Activated gamma-delta T cell treated with anti-CD3 and anti-CD28 coated beads, Interleukin-2, amount 50 U/mL, for 16 hours (primary cell): ENCODE results near the gene KRTAP10-3.
"Not testable (repeated sequence)": the region's sequence is repeated elsewhere in the genome, so short reads cannot be mapped to it uniquely, and the experiment has no call there.

Source experiments
- DNase-seq: peaks from one replicate; pipeline ENCODE4 v3.0.0-alpha.2; 2020; ENCODE audit warnings: low read depth

The KRTAP10-3 gene

DNA sequence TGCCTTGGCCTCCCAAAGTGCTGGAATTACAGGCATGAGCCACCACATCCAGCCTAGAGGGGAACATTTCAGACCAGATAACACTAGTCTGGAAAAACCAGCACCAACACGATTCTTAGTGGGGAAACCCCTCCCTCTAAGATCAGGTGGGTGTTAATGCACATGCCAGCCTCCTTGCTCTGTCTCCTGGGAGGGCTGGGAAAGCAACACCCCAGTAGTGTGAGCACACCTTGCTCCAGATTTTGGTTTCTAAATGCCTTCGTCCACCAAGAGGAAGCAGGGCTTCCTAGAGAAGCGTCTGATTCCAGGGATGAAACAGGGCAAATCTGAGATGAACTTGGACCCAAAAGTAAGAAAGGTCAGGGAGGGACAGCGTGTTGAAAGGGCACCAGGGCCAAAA is 12.7 kb upstream of the KRTAP10-3 start:
- no peak for DNase-seq

DNA sequence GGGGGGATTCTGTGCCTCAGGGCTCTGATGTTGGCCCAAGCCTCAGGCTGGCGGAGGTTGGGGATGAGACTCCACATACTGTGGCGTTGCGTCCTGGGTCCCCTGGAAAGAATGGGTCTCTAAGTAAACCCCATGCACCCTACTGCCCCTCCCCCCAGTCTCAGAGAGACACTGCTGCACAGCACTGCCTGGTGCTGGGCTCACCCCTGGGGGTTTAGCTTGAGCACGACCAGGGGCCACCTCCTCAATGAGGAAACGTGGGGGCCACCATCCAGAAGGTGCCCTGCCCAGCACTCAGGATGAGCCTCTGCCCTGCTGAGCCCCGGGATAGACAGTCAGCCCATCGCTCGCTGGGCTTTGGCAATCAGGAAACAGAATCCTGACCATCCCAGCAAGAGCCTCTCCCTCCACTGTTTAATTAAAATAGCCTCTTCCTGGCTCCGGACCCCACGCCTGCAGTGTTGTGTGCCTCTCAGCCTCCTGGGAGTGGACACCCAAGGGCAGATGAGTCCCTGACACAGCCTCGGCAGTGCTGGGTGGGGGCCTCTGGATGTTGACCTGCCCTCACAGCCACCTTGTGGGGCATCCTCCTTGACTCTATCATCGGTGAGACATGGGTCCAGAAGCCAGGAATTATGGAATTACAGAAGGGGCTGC is 11.4 kb upstream of the KRTAP10-3 start:
- DNase-seq: no peak

- no peak for DNase-seq
Observed at GRCh38 chr21:44568667-44569556, 10.3 kb upstream of the KRTAP10-3 start.

DNA sequence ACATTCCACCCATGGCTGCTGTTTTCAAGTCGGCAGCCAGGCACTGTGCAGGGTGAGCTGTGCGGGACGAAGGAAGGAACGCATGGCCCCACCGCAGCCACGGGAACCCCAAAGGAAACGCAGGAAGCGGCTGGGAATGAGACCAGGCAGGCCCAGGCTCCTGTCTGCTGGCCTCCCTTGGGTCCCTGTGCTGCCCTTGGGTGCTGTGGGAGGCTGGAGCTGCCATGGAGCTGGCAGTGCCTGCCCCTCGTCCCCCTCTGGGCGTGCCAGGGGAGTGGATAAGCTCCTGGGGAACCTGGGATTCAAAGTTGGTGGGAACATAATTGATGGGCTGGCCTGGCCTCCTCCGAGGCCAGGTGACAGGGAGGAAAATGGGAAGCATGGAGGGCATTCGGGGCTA is 9.7 kb upstream of the KRTAP10-3 start:
- DNase-seq: no peak

DNA sequence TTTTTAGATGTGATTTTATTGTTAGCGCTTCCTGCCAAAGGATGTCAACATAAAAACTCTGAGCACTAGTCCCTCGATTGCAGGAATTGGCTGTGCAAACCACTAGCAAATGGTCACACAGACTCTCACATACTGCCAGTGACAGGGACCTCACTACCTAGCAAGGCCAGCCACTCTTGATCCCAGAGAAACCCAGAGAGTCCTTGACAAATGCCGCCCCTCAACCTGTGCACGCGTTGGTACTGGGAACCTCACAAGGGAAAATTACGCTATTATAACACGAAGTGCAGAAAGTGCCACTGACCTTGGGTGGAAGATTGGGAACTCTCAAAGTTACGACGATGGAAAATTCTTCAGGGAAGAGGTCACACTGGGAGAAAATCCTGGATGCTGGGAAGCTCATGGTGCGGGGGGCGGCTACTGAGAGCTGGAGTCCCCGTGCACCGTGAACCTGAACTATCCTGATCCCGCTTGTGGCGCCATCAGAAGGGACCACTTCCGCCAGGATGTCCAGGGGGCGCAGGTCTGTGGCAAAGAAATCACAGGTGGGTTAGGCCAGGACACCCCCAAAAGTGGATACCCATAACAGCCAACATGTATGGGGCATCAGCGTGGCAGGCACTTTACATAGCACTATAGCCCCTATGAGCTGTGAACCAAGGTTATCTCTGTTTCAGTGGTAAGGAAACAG is 9.0 kb upstream of the KRTAP10-3 start:
- DNase-seq: no peak

- DNase-seq: no peak
Observed at GRCh38 chr21:44566403-44566802, 7.8 kb upstream of the KRTAP10-3 start.

DNA sequence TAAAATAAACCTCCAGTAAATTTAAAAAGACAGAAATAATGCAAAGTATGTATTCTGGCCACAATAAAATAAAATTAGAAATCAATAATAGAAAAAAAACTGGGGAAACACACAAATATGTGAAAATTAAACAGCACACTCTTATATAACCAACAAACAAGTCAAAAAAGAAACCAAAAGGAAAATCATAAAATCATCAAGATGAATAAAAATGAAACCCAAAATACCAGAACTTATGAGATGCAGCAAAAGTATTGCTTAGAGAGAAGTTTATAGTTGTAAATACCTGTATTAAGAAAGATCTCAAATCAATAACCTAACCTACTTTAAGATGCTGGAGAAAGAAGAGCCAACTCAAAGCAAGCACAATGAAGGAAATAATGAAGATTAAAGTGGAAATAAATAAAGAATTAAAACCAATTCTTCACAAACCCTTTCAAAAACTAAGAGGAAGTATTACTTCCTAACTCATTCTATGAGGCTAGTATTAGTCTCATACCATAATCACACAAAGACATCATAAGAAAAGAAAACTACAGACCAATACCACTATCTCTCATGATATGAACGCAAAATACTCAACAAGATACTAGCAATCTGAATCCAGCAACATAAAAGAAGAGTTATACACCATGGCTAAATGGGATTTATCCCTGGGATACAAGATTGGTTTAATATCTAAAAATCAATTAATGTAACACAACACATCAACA is 6.4 kb upstream of the KRTAP10-3 start:
- no peak for DNase-seq

- no peak for DNase-seq
Observed at GRCh38 chr21:44564099-44564498, 5.5 kb upstream of the KRTAP10-3 start.

DNA sequence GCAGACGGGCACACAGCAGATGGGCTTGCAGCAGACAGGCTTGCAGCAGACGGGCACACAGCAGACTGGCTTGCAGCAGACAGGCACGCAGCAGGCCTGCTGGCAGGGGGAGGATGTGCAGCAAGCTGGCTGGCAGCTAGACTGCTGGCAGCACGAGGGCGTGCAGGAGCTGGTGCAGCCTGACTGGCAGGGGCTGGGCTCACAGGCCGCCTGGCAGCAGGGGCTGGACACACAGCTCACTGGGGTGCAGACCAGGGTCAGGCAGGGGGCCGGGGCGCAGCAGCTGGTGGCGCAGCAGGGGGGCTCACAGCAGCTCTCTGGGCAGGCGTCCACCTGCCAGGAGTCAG is 293 bp downstream of the KRTAP10-3 start:
- not testable (repeated sequence) for DNase-seq

DNA sequence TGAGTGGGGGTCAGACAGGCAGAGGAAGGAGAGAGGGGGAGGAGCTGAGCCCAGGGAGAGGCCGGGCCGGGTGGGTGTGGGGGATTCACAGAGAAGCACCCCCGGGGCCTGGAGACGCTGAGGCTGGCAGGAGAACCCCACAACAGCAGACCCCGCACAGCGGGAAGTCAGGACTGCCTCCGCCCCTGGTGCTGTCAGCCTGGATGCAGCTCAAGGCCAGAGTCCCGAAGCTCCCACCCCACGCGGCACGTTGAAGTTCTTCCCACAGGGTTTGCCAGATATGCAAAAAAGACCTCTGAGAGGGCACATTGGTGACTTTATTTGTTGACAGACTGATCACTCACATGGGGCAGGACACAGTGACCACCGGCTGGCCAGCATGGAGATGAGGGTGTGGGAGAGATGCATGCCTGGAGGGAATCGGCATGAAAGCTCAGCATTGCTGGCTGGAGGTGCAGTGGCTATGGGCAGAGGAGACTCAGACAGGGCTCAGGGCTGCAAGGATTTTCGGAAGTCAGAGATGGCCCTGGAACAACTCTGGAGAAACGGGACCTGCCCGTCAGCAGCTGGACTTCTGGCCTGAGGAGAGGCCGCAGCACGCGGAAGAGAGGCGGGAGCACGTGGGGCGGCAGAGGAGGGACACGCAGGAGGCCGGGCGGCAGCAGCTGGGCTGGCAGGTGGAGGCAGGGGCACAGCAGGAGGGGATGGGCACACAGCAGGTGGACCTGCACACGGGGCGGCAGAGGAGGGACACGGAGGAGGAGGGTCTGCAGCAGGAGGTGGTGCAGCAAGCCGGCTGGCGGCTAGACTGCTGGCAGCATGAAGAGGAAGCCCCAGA is 885 bp downstream of the KRTAP10-3 start:
- no peak for DNase-seq

DNA sequence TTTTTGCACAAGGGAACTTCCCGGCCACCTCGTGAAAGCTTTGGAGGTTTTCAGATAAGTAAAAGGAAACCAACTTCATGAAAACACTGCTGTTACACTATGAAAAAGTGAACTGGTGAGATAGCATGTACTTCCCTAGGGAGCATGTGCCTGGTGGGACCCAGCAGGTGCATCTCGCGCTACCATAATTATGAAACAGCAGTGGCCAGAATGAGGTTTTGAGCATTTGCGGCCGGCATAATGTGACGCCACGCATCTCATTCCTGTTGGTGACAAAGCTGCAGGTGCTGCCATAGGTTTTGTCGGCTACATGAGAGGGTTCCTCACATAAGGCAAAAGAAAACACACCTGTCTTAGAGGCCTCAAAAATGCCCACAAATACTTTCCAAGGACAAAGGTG is 1.7 kb downstream of the KRTAP10-3 start:
- no peak for DNase-seq

GRCh38 chr21:44555200-44555875 is 3.3 kb downstream of the KRTAP10-3 start:
- no peak for DNase-seq

DNA sequence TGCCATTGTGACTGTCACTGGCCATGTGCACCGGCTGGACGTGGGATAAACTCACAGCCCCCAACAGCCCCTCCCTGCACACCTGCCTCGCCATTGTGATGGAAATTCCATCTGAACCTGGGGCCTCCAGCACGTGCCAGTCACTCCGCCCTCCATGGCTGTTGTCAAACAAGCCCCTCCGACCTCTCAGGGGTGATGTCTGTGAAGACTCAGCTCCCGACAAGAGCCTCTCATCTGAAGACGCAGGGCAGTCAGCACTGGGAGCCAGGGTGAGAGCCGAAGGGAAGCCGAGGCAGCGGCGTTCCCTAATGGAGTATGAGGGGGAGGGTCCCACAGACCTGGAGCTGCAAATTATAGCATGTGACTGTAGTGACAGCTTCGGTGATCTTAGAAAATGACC is 5.9 kb downstream of the KRTAP10-3 start:
- DNase-seq: no peak

GRCh38 chr21:44552136-44552535 is 6.5 kb downstream of the KRTAP10-3 start:
- DNase-seq: no peak

DNA sequence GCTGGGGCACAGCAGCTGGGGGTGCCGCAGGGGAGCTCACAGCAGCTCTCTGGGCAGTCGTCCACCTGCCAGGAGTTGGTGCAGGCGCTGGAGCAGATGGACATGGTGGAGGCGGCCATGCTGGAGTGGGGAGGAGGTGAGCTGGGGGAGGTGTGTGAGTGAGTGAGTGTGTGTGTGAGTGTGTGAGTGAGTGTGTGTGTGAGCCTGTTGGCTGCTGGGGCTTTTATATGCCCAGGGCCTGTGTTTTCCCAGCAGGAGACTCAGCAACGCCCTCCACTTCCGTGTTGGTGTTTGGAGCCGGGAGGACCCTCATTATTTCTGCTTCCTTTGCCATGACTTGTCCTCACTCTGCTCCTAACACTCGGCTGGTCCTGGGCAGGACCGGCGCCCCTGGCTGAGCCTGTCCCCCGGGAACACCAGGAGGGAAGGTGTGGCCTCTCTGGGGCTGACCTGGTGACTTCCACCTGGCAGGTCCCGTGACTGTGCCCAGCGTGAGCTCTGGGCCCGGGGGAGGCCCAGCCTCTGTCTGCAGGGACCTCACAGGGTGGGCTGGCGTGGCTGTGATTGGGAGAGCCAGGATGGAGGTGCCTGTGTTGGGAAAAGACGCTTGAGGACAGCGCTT is 7.1 kb downstream of the KRTAP10-3 start, which contains the start of gene KRTAP10-2:
Gene KRTAP10-2, minus strand, starts transcription at position 166 of the 622 bp plus-strand sequence. Its CDS starts 47 bp downstream, at position 119.
- DNase-seq: no peak

DNA sequence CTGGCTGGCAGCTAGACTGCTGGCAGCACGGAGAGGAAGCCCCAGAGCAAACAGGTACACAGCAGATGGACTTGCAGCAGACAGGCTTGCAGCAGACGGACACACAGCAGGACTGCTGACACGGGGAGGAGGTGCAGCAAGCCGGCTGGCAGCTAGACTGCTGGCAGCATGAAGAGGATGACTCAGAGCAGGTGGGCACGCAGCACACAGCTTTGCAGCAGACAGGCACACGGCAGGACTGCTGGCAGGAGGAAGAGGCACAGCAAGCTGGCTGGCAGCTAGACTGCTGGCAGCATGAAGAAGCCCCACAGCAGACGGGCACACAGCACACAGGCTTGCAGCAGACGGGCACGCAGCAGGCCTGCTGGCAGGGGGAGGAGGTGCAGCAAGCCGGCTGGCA is 7.8 kb downstream of the KRTAP10-3 start:
- DNase-seq: no peak

DNA sequence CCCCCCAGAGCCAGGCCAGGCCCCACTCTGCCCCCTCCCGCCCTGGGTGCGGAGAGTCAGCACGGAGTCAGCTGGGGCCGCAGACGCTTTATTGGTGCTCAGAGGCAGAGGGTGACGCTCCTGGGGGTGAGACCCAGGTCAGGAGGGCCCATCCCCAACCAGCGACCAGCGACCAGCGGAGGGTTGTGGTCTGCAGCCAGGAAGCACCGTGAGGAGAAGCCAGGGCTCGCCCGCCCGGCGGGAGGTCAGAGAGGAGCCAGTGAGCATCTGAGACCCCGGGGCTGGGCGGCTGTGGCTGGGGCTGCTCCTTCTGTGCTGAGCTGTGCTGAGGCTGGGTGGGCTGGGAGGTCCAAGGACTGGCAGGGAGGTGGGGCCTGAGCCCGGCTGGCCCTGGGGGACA is 8.3 kb downstream of the KRTAP10-3 start:
- DNase-seq: not testable (repeated sequence)

DNA sequence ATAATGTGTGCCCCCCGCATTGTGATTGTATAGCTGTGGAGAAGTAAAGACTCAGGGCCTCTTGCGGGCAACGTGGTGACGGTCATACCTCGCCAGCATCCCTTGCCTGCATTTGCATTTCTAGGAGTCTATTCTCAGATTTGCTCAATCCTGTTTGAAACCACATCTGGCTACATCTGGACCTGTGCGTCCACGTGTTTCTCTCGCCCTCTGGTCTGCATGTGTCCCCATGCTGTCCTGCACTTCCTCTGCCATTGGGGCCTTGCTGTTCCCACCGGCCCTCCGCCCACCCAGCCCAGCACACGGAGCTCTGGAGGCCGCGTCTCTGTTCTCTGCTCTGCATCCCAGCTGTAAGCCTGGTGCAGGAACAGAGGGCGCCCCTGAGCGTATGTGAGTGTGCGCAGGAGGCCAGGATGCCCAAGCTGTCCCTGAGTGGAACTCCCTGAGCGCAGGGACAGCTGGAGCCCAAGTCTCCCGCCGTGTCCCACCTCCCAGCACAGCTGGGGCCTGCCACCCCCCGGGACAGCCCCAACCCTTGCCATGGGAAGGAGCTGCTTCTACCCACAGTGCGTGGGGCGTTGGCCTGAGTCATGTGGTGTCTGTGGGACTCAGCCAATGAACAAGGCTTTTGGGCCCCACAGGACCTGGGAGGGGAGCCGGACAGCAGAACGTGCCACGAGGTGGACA is 8.9 kb downstream of the KRTAP10-3 start:
- DNase-seq: no peak

- DNase-seq: no peak
Observed at GRCh38 chr21:44548922-44549321, 9.7 kb downstream of the KRTAP10-3 start.

GRCh38 chr21:44548381-44548780 is 10.2 kb downstream of the KRTAP10-3 start:
- DNase-seq: no peak
